DOHH2 (cell line): ENCODE data around the gene SLX4IP.

Experiments
- H3F3A ChIP-seq: fragments of 200-600 bp; sonication (generic), shearing (Covaris generic); 2 replicates; pipeline ENCODE4 v1.6.0; 2016; ENCODE audit warnings: antibody characterized with exemption, mild to moderate bottlenecking; ENCODE audit not compliant: control insufficient read depth, insufficient read depth
- H3K27ac ChIP-seq: fragments of 200-600 bp; sonication (generic); 2 replicates; pipeline ENCODE4 v1.5.1; 2014; ENCODE audit warnings: low read depth, mild to moderate bottlenecking, low read length, moderate library complexity
- H3K27me3 ChIP-seq: fragments of 200-600 bp; sonication (generic); 2 replicates; pipeline ENCODE4 v1.6.1; 2014; ENCODE audit warnings: mild to moderate bottlenecking, low read length, mixed read lengths; ENCODE audit not compliant: control insufficient read depth
- H3K36me3 ChIP-seq: fragments of 200-600 bp; sonication (generic); 2 replicates; pipeline ENCODE4 v1.6.1; 2014; ENCODE audit warnings: mild to moderate bottlenecking, low read length, moderate library complexity, mixed read lengths; ENCODE audit not compliant: control insufficient read depth
- H3K4me1 ChIP-seq: fragments of 200-600 bp; sonication (generic); 2 replicates; pipeline ENCODE4 v1.6.1; 2014; ENCODE audit warnings: mild to moderate bottlenecking, low read length, mixed read lengths; ENCODE audit not compliant: control insufficient read depth
- H3K4me2 ChIP-seq: fragments of 200-600 bp; sonication (generic); 2 replicates; pipeline ENCODE4 v1.6.0; 2014; ENCODE audit warnings: mild to moderate bottlenecking, low read length, moderate library complexity
- H3K4me3 ChIP-seq: fragments of 200-600 bp; sonication (generic); 2 replicates; pipeline ENCODE4 v1.5.1; 2014; ENCODE audit warnings: mild to moderate bottlenecking, low read length, mixed read lengths
- H3K79me2 ChIP-seq: fragments of 200-600 bp; sonication (generic); 2 replicates; pipeline ENCODE4 v1.6.1; 2014; ENCODE audit warnings: mild to moderate bottlenecking, low read length, mixed read lengths; ENCODE audit not compliant: control insufficient read depth
- H3K9me2 ChIP-seq: fragments of 200-600 bp; sonication (generic); replicated peaks from 2 replicates; pipeline ENCODE4 v1.6.1; 2014; ENCODE audit warnings: mild to moderate bottlenecking, low read length, mixed read lengths; ENCODE audit not compliant: control insufficient read depth
- H3K9me3 ChIP-seq: fragments of 200-600 bp; sonication (generic); 2 replicates; pipeline ENCODE4 v1.6.1; 2014; ENCODE audit warnings: antibody characterized with exemption, low read length, mixed read lengths; ENCODE audit not compliant: control insufficient read depth, insufficient read depth
- H4K20me1 ChIP-seq: fragments of 200-600 bp; sonication (generic); 2 replicates; pipeline ENCODE4 v1.6.0; 2014; ENCODE audit warnings: low read depth, mild to moderate bottlenecking, antibody characterized with exemption, low read length, moderate library complexity; ENCODE audit not compliant: control insufficient read depth, insufficient read depth
- CTCF ChIP-seq: fragments of 200-600 bp; sonication (generic); IDR thresholded peaks from one replicate; pipeline ENCODE4 v1.5.1; 2014; ENCODE audit warnings: antibody characterized with exemption, mild to moderate bottlenecking, low read depth, low read length; ENCODE audit not compliant: poor library complexity, severe bottlenecking
- EZH2phosphoT487 ChIP-seq: fragments of 200-600 bp; sonication (generic); IDR thresholded peaks from 2 replicates; pipeline ENCODE4 v1.6.1; 2017; ENCODE audit warnings: borderline replicate concordance, mild to moderate bottlenecking, antibody characterized with exemption, low read length, moderate library complexity, mixed read lengths

SLX4IP gene

GRCh38 chr20:10619427-10619826, 184.3 kb downstream of the SLX4IP start:
- Histone ChIP-seq H3F3A (no peaks in the 10 kb centered on the region), H3K9me2 (no peaks in the 10 kb centered on the region), H3K4me3 (no peak overlapping the region), H3K4me1 (no peaks in the 10 kb centered on the region), H3K27me3 (no peaks in the 10 kb centered on the region), H3K36me3 (no peaks in the 10 kb centered on the region), H3K79me2 (no peaks in the 10 kb centered on the region), H4K20me1 (no peaks in the 10 kb centered on the region), H3K27ac (no peak overlapping the region), H3K4me2 (no peak overlapping the region), H3K9me3 (no peaks in the 10 kb centered on the region)
- no peak for TF ChIP-seq CTCF
- TF ChIP-seq EZH2phosphoT487, result no peak

GRCh38 chr20:10621149-10621548, 186.0 kb downstream of the SLX4IP start:
- Histone ChIP-seq H3K79me2 (no peaks in the 10 kb centered on the region), H3F3A (no peaks in the 10 kb centered on the region), H3K9me3 (no peaks in the 10 kb centered on the region), H3K9me2 (no peaks in the 10 kb centered on the region), H3K27ac (no peak overlapping the region), H4K20me1 (no peaks in the 10 kb centered on the region), H3K27me3 (no peaks in the 10 kb centered on the region), H3K4me1 (no peaks in the 10 kb centered on the region), H3K36me3 (no peaks in the 10 kb centered on the region), H3K4me3 (no peak overlapping the region), H3K4me2 (no peak overlapping the region)
- TF ChIP-seq EZH2phosphoT487 (no peak), CTCF (no peak)

- Histone ChIP-seq H3K4me1 (no peaks in the 10 kb centered on the region), H3K79me2 (no peaks in the 10 kb centered on the region), H3K9me2 (no peaks in the 10 kb centered on the region), H3K36me3 (no peaks in the 10 kb centered on the region), H4K20me1 (no peaks in the 10 kb centered on the region), H3K27me3 (no peaks in the 10 kb centered on the region), H3K27ac (no peak overlapping the region), H3F3A (no peaks in the 10 kb centered on the region), H3K4me3 (no peak overlapping the region), H3K9me3 (no peaks in the 10 kb centered on the region), H3K4me2 (no peak overlapping the region)
- TF ChIP-seq CTCF (no peak), EZH2phosphoT487 (no peak)
Observed at GRCh38 chr20:10622657-10623418, 187.7 kb downstream of the SLX4IP start.

- Histone ChIP-seq H3K79me2 (no peaks in the 10 kb centered on the region), H3F3A (no peaks in the 10 kb centered on the region), H3K27me3 (no peaks in the 10 kb centered on the region), H3K36me3 (no peaks in the 10 kb centered on the region), H3K4me2 (no peak overlapping the region), H3K9me3 (no peaks in the 10 kb centered on the region), H4K20me1 (no peaks in the 10 kb centered on the region), H3K4me1 (no peaks in the 10 kb centered on the region), H3K9me2 (no peaks in the 10 kb centered on the region), H3K4me3 (no peak overlapping the region), H3K27ac (no peak overlapping the region)
- TF ChIP-seq CTCF (no peak), EZH2phosphoT487 (no peak)
Observed at GRCh38 chr20:10625641-10626040, 190.5 kb downstream of the SLX4IP start.
